NCI-H1694 (cell line): ENCODE data around the gene C1orf105.

Experiments
- DNase-seq: peaks from one replicate; lab custom pipeline; 2025; lab: John Stamatoyannopoulos, UW

Gene C1orf105

DNA sequence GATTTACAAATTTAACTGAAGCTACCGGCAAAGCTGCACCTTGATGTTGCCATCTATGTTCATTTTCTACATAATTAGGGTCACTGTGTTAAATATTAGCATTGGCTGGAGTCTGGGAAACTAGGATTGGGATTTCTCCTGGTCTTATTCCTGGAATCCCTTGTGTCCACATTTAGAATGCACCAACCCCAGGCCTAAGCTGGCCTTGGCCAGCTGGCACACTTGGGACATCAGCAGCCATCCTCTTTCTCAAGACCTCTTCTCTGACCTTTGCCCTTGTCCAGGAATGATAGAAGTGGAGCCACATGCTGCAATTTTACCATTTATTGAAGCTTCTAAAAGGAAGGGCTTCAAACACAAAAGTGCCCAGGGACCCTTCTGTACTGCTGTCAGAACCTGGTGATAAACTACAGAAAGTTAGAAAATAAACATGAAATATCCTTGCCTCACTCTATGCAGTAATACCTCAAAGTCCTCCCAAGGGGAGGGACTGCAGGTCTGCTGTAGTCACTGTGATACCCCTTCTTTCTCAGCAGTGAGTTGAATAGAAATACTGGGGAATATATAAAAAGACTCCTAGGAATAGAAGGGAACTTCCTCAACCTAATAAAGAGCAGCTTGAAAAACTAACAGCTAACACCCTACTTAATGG, 37.1 kb downstream of the C1orf105 start:
- no peak for DNase-seq

DNA sequence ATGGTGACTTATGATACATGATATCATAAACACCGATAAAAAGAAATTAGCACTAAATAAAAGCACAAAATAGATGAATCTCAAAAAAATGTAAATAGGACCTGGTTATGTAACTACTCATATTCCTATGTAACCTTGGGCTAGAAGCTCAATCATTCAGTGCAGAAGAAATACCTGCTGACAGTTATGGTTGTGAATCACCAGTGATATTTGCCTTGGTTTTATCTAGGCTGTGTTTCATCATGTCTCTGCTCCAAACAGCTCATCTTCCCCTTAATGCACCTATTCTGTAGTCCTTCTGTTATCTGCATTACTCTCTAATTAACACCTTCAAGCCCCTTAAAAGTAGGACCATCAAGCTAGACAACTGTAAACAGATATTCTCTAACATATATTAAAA, 39.7 kb downstream of the C1orf105 start:
- no peak for DNase-seq

DNA sequence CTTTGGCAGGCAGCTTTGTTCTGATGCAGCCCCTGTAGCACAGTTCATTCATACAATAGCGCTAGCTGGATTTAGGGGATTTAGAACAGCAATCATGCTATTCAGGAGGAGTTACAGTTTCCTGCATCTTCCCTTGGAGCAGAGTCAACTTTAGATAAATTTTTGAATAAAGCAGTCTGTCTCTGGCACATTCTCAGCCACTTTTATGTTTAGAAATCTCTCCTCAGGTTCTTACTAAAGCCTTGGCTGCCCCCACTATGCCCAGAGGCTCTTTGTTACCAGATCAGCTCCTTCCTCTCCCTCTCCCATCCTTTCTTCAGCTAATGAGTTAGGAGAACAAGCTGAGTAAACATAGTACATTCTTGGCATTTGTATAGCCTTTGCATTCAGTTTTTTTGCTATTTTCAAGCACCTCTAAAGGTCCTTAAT, 40.4 kb downstream of the C1orf105 start:
- no peak for DNase-seq

DNA sequence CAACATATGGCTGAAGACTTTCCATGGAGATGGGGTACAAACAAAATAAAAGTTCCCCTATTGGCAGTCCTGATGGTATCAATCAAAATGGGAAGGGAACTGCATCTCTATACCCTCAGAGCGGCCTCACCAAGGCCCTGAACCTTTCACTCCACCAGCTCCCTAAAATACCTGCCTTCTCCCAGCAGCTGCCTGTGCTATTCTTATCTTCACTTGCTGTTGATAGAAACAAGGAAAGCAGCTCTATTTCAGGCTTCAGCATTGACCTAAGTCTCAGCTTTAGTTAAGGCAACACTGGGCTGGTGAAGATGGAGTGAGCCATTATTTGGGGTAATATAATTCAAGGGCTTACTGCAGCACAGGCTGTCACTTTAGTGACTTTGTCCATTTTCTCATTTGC, 45.1 kb downstream of the C1orf105 start:
- DNase-seq = no peak

DNA sequence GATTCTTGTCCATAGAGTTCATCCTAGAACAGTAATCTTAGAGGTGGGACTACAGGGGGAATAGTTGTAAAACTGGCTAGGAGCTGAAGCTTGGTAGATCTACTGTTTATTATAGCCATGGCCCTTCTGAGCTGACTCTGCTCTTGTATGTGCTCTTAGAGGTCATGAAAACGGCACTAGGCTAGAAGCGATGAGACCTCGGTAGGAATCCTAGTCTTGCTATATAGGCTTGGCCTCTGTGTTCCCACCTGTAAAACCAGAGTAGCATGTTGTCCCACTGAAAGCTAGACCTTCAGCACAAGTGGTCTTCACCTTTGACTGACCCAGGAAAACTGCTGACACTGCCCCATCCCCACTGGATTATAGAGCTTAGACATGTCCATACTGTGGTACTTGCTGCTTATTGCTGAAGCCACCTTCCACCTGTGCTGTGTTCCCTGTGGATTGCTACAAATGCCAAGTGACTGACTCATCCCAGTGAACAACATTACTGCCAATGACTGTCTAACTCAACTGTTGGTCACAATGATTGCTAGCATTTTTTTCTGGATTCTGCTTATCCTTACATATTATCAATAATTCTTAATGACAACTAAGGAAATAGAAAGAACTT, 46.4 kb downstream of the C1orf105 start:
- no peak for DNase-seq

DNA sequence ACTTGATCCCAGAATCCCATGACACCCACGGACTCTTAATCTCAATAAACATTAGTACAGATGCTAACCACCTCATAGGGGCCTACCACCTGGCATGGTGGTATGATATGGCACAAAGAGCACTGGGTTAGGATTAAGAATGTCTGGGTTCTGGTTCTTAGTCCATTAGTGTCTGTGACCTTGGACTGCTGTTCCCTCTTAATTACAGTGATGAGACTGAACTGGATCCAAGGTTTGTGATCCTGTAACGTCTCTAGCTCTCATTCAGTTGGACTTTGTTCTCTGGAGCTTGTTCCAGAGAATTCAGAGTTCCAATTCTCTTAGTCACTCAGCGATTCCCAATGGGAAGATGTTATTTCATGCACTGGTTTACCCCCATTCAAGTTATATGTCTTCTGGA, 47.0 kb downstream of the C1orf105 start:
- DNase-seq = no peak

DNA sequence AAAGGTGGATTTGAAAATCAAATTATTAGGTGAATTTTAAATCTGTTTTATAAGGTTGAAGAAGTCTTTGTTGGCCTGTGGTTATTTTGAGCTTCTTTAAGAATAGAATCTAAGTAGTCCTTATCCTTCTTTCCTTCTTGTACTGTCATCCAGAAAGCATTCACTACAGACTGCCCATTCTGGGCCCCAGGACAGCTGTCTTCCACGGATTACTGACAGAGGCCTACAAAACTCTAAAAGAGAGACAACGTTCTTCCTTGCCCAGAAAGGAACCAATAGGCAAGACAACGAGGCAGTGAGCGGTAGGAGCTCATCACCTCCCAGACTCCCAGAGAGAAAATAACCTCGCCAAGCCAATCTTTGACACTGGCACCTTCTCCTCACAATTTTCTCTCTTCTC, 47.8 kb downstream of the C1orf105 start:
- no peak for DNase-seq

DNA sequence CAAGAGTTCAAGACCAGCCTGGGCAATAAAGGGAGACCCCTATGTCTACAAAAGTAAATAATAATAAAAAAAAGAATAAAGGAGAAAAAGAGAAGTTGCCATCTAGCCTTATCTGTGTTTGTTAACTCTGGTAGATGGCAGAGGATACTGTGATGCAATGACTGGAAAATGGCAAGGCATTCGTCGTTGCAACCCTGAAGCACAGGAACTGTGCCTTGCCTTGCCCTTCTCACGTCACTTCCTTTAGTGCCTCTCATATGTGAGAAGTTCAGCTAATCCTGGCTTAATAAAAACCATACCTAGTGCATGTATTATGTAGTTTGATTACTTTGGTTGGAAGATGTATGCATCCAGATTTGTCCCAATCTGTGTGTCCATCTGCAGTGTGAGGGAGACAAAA, 49.2 kb downstream of the C1orf105 start:
- DNase-seq = no peak

DNA sequence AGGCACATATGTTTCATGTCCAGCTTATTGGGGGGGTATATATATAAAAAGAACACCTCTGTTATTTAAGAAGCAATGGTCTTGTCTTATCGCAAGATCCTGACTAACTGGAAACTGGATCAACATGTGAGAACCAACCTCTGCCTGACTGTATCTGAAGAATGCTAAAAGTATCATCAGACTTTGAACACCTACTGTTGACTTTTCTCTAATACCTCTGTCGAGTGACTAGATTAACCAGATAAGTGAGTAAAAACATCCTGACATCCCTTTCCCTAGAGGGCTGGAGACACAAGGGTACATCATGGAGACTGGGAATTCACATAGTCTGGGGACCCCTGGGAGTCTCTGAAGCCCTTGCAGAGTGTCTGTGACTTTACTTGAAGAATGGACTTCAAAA, 49.7 kb downstream of the C1orf105 start:
- DNase-seq = no peak

DNA sequence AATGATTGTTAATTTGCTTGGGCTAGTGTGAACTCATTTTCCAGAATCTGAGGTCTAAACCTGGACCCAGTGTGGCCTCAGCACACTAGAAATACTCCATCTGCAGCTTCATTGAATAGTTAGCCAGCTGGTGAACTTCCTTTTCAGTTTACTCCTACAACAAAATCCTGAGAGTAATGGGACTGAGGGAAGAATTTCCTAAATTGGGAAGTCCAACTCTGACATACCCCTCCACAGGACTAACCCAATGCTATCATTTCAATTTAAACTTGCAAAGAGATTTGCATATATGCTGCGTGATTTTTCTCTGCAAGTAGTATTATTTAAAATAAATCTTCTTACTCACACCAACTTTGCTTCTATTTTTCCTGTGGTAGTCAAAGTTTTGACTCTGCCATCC, 51.2 kb downstream of the C1orf105 start:
- no peak for DNase-seq

DNA sequence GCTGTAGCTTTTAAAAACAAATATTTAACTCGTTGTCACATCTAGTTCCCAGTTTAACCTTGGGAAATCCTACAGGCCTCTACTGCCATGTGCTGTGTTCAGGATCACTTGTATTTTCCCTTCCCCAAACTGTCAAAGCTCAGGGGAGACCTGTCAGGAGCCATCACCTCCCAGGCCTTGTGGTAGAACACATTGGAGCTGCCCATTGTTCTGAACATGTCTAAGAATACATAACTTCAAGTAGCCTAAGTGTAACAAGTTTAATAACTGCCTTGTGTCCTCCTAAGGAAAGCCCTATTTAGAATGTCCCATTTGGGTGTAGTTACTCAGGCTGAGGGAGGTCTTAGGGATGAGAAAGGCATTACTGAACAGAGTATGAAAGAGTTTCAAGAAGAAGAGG, 52.0 kb downstream of the C1orf105 start:
- DNase-seq = no peak

DNA sequence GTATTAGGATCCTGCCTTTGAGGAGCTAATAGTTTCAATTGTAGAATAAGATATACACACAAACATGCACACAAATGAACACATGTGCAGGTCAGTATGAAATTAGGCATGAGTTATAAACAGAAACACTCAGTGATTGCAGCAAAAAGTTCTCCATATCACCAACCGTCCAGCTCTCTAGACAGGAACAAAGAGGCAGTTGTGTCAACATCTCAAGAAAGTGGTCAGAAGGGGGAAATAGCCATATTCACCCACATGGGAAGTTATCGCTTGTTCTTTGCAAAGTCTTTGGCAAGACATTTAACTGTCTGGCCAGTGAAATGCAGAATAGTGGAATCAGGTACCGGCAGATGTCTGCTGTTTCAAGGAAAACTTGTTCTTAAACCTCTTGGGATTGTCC, 52.8 kb downstream of the C1orf105 start:
- no peak for DNase-seq

DNA sequence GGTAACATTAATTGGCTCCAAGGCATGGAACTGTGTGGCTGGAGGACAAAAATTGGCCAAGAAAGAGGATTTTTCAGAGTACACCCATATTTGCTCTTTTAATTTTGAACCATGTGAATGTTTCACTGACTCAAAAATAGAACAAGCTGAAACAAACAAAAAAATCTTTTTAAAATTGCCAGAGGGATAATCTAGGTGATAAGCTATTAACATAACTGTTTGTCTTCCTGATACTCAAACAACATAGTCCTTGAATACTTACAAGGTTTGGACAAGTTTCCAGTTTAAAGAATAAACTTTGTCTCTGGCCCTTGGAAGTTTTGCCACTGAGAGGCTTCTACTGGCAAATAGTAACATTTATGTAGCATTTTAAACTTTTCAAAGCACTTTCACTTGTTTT, 53.4 kb downstream of the C1orf105 start:
- DNase-seq = no peak

DNA sequence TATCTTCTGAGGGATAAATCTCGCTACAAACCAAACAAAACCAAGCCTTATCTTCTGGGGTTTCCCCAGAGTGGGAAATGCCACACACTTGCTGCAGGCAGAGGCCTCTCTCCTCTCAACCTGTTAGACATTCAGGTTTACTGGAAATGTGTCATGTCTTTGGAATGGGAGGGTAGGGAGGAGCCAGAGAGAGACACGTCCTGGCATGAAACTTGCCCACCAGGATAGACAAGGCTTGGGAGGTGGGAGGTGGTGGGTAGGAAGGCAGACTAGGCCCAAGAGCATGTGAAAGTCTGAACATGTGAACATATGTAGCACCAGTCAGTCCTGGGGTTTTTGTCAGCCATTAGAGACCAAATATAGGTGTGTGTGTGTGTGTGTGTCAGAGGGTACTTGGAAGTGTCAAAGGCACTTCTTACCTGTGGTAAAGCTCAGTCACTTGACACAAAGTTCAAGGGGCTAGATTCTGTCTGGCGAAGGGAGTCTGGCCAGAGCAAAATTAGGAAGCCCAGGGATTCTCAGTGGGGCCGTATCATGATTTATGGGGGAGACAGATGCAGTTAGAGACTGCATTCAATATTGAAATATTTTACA, 55.8 kb downstream of the C1orf105 start:
- no peak for DNase-seq

DNA sequence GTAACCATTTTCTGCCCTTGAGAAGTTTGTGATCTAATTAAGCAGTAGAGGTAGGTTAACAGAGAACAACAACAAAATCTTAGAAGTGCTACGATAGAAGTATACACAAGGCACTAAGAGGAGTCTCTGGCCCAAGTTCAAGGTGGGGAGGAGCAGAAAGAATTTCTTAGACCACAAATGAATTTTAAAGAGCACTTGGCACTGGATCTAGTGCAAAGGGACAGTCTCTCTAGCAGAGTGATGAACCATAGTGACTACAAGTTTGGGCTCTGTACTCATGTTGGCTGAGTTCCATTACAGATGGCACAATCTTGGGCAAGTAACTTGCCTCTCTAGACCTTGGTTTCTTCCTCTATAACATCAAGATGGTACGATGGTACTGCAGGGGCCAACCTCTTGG, 56.7 kb downstream of the C1orf105 start:
- DNase-seq = no peak

DNA sequence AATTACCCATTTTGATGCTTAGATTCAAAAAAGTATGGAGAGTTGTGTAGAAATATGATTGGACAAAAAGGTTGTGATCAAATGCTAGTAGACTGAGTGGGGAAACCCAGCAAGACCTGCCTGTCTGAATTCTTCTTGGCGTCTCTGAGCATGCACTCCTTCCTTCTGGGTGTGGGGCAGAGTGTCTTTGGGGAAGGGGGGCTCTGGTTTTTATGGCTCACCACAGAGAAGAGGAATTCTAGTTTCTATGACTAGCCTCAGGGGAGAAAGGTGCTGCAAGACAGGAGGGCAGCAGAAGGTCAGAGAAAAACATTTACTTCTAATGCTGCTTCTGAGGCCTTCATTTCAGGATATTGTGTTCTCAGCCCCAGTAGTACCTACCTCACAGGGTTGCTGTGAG, 57.3 kb downstream of the C1orf105 start:
- DNase-seq = no peak

DNA sequence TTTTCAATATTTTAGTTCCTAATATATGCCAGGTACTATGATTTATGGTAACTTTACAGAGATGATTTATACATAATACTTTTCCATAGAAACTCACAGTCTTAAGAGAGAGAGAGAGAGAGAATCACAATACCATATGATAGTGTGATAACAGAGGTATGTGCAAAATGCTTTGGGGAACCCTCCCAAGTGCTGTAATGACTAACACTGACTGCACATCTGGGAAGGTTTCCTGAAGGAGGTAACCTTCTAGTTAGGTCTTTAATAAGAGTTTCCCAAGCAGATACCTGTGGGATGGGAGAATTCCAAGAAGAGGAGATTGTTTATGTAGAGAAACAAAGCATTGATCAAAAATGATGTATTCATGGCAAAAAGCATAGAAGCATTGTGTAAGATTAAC, 58.0 kb downstream of the C1orf105 start:
- DNase-seq = no peak

DNA sequence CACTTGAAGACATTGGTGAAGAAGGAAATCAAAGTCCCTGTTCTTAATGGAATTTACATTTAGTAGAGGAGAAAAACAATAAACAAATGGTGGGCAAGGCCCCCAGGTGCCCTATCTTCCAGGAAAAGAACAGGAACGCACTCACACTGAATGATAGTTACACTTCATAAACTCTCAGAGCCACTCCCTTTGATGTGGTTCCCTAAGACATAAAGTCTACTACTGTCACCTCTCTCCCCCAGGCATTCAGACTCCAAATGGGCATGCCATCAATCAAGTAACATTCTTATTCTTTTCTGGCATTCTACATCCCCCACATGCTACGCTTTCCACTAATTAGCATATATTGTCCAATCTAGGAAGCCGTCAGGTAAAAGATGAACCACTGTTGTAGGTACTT, 59.9 kb downstream of the C1orf105 start:
- no peak for DNase-seq

DNA sequence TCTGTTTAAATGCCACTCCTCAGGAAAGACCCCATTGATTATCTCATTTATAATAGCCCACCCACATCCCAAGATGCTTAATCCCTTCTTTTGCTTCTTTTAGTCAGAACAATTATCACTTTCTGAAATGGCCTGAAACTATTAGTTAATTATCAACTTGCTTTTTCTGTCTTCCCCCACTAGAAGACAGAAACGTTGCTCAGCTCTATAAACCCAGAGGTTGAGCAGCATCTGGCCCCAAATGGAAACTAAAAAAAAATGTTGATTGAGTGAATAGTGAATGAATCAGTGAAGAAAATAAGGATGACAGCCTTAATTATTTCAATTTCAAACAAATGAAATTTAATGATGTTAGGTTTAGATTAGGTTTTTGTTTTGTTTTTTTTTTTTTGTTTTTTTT, 61.6 kb downstream of the C1orf105 start:
- no peak for DNase-seq

DNA sequence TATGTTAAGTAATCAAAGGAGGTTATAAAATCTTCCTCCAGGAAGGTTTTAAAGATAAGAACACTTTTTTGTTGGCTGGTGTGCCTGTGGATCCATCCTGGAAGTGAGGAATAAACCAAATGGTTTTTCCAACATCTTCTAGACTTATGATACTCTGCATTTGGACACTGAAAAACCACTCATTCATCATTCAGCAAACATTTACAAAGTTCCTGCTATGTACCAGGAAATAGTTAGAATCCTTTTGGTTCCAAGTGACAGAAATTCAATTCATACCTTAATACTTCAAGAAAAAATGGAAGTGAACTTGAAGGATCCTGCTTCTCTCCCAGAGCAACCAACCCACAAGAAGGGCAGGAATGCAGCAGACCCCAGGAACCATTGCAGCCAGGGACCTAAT, 63.0 kb downstream of the C1orf105 start:
- DNase-seq = no peak

DNA sequence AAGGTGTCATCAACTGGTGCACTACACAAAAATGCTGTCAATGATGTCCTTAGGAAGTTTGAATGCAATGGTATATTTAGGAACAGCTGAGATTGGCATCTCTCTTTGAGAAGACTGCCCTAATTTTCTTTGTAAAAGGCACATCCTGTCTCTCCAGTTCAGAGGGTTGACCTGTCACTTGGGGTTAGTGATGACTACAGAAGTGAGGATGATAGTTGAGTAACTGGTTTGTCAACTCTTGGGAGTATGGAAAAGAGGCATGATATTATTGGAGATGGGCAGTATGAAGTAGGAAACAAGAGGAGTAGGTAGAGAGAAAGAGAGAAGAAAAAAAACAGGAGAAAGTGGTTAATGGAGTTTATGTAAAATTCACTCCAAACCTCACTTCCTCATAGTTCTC, 63.8 kb downstream of the C1orf105 start:
- no peak for DNase-seq

DNA sequence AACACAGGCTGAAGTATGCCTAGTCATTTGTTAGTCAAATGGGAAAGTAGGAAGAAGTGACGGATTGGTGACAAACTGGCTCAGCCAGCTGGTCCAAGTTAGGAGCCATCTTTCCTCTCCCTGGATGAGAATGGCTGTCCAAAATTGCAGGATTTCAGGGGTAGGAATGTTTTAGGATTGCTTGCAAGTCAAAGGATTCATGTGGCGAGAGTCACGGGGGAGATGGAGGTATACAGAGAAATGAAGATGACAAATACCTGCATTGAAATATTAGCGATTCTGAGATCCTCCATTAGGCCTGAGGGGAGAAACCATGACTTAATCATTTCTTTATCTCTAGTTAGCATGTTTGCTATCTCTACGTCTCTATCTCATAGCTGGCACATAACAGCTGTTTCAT, 65.1 kb downstream of the C1orf105 start:
- DNase-seq = no peak

DNA sequence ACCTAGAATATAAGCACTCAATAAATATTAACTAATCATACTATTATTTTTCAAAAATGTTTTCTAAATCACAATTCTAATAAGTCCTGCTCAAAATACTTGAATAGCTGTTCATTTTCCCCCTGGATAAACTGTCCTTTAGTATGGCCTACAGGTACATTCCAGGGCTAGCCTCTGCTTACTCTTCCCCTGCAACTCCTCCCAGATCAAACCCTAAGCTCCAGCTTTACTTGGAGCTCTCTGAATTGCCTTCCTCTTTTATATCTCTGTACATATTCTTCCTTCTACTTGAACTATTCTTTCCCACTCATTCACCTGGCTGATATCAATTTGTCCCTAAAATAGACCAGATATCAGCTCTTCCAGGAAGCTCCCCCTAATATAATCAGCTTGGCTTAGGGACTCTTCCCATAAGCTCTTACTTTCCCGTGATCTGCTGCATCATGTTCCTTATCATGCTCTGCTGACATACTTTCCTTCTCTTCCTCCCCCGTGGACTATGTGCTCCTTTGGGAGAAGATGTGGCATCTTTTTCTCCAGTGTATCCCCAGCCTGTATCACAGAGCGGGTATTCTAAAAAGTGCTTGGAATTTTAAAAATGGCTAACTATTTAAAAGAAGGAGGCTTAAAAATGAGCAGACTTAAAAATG, 66.4 kb downstream of the C1orf105 start:
- DNase-seq = no peak
